IPS-NIHi7 (cell line): ENCODE measurements around the gene LY6G5C.
A peak's percentile ranks its signal among the peaks of the same experiment; 100 is the strongest.

ENCODE experiments used
- DNase-seq: peaks from one replicate; pipeline ENCODE4 v3.0.0; 2012; ENCODE audit warnings: mixed read lengths; ENCODE audit errors: extremely low spot score

Gene LY6G5C, protein sequence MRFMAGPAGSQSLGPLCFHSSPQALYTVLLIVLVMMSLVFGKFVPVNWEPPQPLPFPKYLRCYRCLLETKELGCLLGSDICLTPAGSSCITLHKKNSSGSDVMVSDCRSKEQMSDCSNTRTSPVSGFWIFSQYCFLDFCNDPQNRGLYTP

DNA sequence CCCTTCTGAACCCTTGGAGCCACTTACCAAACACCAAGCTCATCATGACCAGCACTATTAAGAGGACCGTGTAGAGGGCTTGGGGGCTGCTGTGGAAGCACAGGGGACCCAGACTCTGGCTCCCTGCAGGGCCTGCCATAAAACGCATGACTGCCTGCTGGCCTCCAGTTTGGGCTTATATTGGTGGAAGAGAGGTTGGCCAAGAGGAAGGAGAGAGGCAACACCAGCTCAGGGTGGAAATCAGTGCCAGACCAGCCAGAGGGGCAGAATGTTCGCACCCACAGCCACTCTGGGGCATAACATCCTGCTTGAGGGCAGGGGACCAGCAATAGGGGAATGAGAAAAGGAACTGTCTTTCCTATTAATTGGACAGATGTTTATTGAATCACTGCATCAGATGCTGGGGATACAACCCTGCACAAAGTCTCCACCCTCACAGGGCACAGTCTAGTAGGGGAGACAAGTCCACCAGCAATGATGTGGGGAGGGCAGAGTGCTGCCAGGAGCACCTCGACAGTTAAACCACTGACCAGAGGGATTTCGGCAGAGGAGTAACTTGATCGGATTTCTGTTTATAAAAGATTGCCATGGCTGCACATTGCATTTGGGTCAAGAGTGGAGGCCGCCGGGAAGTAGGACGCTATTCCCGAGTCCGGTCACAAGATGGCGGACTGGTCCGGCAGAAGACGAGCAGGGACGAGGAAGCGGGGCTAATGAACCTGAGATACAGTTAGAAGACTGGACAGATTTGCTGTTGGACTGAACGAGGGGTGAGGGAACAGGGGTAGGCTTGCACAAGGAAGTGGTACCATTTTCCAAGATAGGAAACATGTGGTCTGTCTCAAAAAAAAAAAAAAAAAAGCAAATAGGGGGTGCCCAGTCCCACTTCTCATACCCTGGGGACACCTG, at the start of gene LY6G5C:
Gene LY6G5C, minus strand, starts transcription at position 842 of the 909 bp plus-strand sequence. Its CDS starts 694 bp downstream, at position 148.
- peak; percentile 78 for DNase-seq

DNA sequence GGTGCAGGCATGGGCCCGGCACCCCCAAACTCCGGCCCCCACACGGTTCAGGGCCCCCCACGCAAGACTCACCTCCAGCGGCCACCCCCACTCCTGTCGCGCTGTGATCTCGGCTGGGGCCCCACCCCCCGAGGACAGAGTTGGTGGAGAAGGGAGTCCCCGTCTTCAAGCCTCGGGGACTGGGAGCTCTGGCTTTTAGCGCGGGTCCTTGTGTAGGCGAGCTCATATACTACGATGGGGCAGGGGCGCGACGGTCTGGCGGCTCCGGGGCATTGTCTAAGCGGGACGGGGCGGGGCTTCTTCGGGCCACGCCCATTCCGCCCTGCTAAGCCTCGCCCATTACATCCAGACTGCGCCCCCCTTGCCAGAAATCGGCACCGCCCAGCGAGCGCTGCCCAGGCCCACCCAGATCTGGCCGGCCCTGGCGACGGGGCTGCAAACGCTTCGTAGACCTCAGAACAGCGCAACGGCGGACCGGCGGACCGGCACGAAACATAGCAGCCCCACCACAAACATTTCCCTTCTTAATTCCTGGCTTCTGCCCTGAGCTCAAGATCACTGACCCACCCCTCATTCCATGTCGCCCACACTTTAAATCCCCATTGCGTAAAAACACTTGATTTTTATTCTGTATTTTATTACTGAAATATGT, 49.2 kb upstream of the LY6G5C start:
- peak; percentile 90 for DNase-seq

DNA sequence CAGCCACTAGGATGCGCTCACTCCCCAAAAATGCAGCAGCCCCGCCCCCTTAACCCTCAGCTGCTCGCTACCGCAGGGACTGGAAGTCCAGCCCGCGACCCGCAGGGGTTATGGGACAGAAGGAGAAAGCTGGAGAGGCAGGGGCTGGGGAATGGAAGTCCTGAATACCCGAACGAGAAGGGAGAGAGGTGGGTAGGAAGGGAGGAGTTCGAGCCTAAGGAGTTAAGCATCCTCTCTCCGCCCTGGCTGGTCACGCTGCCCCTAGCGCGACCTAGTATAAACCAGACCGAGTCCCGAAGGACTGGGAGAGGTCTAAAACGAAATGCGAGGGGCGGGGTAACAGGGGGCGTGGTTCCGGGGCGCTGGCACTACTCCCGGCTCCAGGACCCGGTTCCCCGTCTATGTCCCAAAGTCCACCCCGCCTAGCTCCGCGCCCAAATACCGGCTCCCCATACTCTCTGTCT, 48.7 kb upstream of the LY6G5C start:
- peak; percentile 87 for DNase-seq

DNA sequence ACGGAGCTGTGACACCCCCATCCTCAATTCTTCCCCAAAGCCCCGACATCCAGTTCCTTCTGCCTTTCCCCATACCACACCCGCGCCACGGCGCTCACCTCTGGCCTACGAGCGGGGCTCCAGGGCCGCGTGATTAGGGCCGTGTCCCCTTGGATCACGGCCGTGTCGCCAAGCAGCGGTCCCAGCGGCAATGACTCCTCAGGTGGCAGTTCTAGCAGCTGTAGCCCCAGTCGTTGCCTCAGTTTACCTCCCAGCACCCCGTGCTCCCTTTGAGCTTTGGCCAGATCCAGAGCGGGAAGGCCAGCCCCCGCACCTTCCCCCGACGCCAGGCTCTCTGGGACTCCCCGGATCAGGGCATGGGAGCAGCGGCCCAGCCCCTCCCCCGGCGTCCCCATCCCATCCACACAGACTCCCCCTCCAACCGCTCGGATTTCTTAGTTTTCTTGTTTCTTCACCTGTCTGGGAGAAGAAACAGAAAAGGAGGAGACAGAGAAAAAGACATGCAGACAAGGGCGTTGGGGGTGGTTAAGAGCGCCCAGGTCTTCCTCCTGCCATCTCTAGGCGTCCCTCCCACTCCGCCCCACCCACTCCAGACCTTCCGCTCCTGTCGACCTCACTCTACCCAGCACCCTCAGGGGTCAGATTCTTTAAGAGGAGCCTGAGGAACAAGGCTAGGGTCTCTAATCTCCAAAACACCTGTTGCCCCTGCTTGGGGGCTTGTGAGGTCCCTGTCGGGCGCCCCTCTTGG, 48.1 kb upstream of the LY6G5C start, which contains the start of gene DDAH2:
Gene DDAH2, minus strand, starts transcription at position 533 of the 748 bp plus-strand sequence. Its CDS starts 138 bp downstream, at position 395.
- no peak for DNase-seq

DNA sequence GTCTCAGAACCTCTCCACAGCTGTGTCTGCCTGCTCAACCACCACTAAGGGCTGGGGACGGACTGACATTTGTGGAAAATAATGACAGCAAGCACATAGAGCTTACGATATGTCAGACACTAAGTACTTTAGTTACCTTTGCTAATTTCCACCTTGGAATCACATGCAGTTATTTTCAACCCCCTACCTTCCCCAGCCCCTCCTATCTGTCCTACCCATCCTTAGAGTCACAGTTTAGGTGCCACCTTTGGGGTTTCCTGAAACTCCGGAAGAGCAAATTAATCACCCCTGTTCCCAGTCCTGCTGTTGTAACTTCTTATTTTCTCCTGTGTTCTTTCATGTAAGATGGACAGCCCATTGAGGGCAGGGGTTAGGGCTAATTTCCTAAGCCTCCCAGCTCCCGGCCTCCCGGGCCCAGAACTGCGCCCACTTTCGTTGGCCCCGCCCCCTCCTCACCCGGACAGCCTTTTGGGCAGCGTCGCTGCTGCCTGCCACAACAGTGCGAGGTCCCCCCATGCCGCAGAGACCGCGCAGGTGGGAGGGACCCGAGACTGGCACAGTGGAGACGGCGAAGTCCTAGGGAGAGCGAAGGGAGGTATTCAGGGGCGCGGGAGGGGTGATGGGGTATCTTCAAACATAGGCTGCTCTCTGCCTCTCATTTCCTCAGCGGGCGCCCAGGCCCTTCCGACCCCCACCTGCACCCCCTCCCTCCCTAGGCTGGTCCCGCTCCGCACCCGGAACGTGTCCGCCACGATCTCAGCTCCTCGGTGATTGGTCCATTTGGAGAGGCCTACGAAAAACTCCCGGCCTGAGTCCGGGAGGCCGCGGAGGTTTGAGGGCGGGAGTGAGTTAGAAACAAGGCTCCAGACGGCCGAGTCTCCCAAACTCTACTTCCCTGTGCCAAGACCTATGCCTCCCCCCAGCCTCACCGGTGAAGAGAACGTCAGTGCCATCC, 47.1 kb upstream of the LY6G5C start:
- DNase-seq = no peak

DNA sequence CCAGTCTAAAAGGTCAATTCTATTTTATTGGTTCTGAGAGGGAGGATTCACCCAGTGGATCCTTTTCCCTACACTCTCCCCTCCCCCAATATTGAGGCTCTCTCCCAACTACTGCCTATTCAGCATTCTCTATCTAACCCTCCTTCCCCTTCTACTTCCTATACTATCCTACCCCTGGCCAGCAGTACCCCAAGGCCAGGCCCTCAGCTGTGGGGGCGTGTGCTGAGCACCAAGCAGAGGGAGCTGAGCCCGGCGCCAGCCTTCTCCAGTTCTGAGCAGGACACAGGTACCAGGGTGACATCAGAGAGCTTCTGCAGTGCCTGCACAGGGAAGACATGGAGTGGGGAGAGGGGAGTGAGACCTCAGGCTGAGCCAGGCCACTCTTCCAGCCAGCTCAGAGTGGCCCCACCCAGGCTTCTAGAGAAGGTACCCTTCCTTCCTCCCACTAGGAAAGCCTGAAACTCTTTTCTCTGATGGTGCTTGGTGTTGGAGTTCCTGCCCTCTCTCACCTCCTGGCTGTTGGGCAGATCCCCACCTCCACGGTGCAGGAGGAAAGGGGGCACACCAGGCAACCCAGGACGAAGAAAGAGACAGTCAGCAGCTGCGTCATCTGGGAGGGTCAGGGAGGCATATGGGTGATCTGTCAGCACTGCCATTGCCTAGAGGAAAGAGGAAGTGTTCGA, 46.3 kb upstream of the LY6G5C start:
- DNase-seq = no peak

DNA sequence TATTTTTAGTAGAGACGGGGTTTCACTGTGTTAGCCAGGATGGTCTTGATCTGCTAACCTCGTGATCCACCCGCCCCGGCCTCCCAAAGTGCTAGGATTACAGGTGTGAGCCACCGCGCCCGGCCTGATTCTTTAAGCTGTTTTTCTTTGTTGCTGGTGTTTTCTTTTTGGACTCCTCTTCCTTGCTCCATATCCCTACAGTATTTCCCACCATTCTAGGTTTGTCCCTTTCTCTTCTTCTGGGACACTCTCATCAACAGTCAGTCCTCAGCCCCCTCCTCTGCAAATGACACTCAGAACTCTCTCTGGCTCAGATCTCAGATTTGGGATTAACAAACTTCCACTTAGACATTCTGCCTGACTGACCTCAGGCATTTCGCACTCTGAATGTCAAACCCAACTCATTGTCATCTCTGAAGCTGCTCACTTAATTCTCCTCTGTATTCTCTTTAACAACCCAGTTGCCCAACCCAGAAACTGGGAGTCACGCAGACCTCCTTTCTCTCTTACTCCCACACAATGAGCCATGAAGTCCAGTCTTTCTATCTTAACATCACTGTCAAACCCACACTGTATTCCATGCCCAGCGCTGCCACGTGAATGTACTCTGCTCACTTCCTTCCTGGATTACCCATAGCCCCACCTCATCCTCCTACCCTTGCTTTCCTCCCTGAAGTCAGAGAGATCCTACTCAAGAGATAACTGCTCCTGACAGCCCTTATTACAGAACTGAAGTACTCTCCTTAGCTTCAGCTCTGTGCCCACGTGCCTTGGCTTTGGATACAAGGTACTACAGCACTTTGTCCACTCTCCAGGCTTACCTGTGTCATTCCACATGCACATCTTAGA, 44.9 kb upstream of the LY6G5C start:
- no peak for DNase-seq

DNA sequence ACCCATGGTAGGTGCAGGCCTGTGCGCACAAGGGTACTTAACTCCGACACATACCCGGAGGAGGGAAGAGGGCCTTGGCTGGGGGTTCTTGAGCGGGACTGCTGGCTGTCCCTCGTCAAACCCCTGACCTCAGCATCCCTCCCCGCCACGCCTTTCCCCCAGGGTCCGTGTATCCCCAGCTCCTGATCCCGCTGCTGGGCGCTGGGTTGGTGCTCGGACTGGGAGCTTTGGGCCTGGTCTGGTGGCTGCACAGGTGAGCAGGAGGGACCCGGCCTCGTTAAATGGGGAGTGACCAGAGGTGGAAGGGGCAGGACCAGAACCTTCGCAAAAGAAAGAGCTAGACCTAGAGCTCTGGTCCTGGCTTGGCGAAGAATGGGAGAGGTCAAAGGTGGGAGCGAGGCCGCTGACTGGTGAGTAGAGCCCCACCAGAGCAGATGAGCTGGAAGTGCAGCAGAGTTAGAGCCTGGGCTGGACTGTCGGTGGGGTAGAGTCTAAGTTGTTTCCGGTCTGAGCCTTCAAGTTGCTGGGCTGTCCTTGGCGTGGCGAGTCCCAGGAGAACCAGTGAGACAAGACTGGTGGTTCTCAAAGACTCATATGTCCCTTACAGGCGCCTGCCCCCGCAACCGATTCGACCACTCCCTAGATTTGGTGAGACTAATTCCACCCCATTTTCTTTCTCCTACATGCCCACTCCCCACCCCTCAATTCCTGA, 43.3 kb upstream of the LY6G5C start:
- no peak for DNase-seq

DNA sequence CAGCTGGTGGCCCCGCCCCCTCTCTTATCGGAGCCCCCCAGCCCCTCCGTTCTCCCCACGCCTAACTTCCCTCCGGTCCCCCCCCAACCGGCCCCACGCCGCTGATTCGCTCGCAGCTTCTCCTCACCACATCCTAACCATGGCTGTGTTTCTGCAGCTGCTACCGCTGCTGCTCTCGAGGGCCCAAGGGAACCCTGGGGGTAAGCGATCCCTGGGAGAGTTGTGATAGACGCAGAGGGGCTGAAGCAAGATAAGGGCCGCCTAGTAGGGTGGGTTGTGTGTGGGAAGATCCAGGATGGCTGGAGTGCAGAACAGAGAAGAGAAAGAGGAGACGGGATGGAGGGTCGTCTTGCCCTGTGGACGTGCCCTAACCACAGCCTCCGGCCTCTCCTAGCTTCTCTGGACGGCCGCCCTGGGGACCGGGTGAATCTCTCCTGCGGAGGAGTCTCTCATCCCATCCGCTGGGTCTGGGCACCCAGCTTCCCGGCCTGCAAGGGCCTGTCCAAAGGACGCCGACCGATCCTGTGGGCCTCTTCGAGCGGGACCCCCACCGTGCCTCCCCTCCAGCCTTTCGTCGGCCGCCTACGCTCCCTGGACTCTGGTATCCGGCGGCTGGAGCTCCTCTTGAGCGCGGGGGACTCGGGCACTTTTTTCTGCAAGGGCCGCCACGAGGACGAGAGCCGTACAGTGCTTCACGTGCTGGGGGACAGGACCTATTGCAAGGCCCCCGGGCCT, 42.5 kb upstream of the LY6G5C start, which contains the start of gene MPIG6B:
Gene MPIG6B, plus strand, starts transcription at position 129 of the 735 bp plus-strand sequence. Its CDS starts 11 bp downstream, at position 140.
- no peak for DNase-seq

DNA sequence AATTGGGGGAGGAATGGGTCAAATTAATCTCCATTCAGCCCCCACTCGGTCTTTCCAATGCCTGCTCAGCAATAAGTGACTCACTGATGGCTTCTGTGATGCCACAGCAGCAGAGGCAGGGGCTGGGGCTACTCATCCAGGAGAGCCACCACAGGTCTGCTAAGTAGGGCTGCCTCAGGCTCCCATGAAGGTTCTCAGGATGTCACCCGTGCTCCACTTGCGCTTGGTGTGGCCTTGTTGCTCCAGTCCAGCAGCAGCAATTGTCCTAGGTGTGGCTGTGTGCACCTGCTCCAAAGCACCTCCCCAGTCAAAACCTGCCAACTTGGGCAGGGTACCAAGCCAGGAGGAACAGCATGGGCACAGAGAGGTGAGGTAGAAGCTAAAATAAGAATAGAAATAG, 41.3 kb upstream of the LY6G5C start:
- no peak for DNase-seq

DNA sequence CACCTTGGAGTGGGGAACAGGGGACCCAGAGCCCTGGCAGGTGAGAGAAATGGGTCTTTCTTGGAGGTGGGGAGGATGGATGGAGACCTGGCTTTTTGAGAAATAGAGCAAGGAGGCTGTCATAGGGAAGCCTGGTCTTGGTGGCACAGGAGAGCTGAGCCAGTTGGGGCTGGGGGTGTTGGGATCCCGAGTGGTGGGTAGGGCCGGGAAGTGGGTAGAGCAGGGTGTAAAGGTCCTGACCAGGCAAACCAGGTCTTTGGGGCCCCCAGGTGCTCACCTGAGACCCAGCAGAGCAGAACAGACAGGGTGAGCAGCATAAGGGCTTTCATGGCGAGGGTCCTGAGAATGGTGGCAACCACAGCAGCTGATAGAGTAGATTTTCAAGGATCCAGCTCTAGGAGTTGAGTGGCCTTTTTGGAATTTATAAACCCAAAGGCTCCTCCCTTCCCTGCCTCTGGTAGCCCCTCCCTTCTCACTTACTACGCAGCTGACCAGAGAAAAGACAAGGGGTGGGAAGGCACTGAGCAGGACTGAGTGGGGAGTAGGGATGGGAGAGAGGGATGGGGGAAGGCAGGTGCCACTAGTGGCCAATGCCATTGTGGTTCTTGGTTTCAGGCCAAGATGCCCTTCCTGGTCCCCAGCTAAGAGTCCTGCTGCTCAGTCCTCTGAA, 40.6 kb upstream of the LY6G5C start, which contains the start of gene LY6G6C:
Gene LY6G6C, minus strand, starts transcription at position 396 of the 670 bp plus-strand sequence. Its CDS starts 67 bp downstream, at position 329.
- DNase-seq = no peak

DNA sequence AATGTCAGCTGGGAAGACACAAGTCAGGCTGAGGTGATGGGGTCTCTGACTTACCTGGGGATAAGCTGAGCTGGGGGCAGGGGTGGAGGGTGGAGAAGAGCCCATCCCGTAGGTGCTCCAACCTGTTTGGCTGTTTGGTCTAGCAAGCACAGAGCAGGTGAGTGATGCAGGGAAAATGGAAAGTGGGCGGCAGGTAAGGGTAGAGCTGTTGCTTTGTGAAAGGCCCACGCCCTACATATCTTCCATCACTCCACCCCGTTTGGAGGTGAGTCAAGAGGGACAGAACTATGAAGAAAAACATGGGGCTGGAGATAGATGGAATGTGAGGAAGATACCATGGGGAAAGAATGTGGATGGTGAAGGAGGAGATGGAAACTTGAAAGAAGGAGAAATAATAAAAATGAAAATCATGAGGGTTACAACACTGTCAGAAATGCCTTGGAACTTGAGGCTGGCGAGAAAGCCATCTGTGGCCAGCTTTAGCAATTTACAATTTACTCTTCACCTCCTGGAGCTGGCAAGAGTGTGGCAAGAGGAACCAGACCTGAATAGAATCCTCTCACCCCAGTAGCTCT, 39.4 kb upstream of the LY6G5C start:
- no peak for DNase-seq

DNA sequence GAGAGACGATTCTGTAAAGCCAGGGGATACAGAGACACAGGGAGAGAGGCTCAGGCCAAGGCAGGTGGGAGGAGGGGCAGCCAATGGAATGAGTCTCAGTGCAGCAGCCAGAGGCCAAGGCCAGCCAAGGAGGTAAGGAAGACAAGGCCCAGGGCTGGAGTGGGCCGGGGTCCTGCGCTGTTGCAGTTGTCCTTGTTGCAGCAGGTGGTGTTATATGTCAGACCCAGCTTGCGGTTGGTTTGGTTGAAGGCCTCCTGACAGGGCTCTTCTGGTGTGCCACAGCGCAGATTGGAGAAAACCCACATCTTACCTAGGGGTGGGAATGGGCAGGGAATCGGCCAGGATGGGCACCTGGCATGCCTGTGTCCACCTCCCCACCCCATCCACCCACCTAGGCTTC, 38.1 kb upstream of the LY6G5C start:
- no peak for DNase-seq

DNA sequence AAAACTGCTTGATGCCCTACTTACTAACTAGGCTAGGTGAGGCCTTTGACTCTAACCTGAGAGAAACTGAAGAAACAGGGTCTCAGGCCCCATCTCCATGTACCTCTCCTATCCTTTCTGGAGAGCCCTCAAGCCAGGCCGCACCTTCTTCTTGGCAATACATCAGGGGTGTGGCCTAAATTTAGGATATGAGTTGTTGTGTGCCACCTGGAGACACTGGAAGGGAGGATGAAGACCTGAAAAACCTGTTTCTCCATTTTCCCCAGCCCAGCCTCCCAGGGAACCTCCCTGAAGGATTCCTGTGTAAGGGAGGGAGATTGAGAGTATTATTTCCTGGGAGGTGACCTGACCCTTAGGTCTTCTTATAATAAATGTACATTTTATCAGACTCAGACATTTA, 37.4 kb upstream of the LY6G5C start:
- peak; percentile 46 for DNase-seq

DNA sequence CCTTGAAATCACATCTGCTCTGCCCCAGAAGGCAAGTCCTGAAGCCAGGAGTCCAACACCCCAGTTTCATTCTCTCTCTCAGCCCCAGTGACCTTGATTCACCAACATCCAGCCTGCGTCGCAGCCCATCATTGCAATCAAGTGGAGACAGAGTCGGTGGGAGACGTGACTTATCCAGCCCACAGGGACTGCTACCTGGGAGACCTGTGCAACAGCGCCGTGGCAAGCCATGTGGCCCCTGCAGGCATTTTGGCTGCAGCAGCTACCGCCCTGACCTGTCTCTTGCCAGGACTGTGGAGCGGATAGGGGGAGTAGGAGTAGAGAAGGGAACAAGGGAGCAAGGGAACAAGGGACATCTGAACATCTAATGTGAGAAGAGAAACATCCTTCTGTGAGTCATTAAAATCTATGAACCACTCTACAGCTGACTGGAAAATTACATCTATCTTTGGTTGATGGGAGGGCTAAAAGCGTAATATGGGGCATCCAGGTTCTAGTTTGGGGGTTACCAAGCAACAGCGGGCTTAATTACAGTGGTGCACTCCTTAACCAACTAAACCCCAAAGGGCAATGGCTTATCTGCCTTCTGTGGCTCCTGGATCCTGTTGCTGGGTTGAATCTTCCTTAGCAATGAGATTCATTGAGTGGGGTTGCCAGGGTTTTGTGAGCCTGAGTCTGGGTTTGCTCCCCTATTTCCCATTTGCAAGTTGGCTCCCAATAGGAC, 36.8 kb upstream of the LY6G5C start:
- peak; percentile 71 for DNase-seq
